Neural cell (in vitro differentiated cells): Measurements from ENCODE around the gene VAV2. TPM values are rescaled to one million over a fixed set of nuclear protein-coding genes. Genes with fewer than 3 reads are reported as not detected.

Source experiments
- H2AFZ ChIP-seq: fragments of 200-600, 300-800 bp; sonication (generic), shearing (Covaris generic); 2 replicates; pipeline ENCODE4 v1.6.0; 2014; ENCODE audit warnings: low read depth, mild to moderate bottlenecking, antibody characterized with exemption, low read length, moderate library complexity
- H3F3A ChIP-seq: fragments of 200-600 bp; shearing (Covaris generic); 2 replicates; pipeline ENCODE4 v1.6.1; 2016; ENCODE audit warnings: mild to moderate bottlenecking, moderate library complexity, mixed read lengths, antibody characterized with exemption, low read length; ENCODE audit not compliant: insufficient read depth, poor library complexity, severe bottlenecking
- H3K27ac ChIP-seq: fragments of 200-600, 300-800 bp; sonication (generic), shearing (Covaris generic); 2 replicates; pipeline ENCODE4 v1.5.1; 2014; ENCODE audit warnings: mild to moderate bottlenecking, low read length, moderate library complexity
- H3K27me3 ChIP-seq: fragments of 300-800, 200-600 bp; sonication (generic), shearing (Covaris generic); 2 replicates; pipeline ENCODE4 v1.6.0; 2014; ENCODE audit warnings: mild to moderate bottlenecking, low read depth, low read length, moderate library complexity; ENCODE audit not compliant: insufficient read depth
- H3K36me3 ChIP-seq: fragments of 300-800, 200-600 bp; sonication (generic), shearing (Covaris generic); 2 replicates; pipeline ENCODE4 v1.5.1; 2014; ENCODE audit warnings: mild to moderate bottlenecking, antibody characterized with exemption, low read length, moderate library complexity; ENCODE audit not compliant: insufficient read depth
- H3K4me2 ChIP-seq: fragments of 300-800, 200-600 bp; sonication (generic), shearing (Covaris generic); 2 replicates; pipeline ENCODE4 v1.6.0; 2014; ENCODE audit warnings: mild to moderate bottlenecking, low read length
- H3K4me3 ChIP-seq: fragments of 300-800, 200-600 bp; sonication (generic), shearing (Covaris generic); 2 replicates; pipeline ENCODE4 v1.5.1; 2014; ENCODE audit warnings: mild to moderate bottlenecking, low read length, moderate library complexity
- H3K79me2 ChIP-seq: fragments of 200-600 bp; shearing (Covaris generic); replicated peaks from 2 replicates; pipeline ENCODE4 v1.6.0; 2014; ENCODE audit warnings: mild to moderate bottlenecking, low read length, moderate library complexity; ENCODE audit not compliant: insufficient read depth
- H3K9ac ChIP-seq: fragments of 300-800, 200-600 bp; sonication (generic), shearing (Covaris generic); 2 replicates; pipeline ENCODE4 v1.6.1; 2016; ENCODE audit warnings: mild to moderate bottlenecking, low read length, mixed read lengths
- H3K9me2 ChIP-seq: fragments of 200-600 bp; shearing (Covaris generic); 2 replicates; pipeline ENCODE4 v1.6.1; 2016; ENCODE audit warnings: mild to moderate bottlenecking, low read length, mixed read lengths; ENCODE audit not compliant: insufficient read depth
- H3K9me3 ChIP-seq: fragments of 200-600, 300-800 bp; sonication (generic), shearing (Covaris generic); 2 replicates; pipeline ENCODE4 v1.6.1; 2016; ENCODE audit warnings: mild to moderate bottlenecking, mixed run types, low read length, moderate library complexity, mixed read lengths
- H4K20me1 ChIP-seq: fragments of 200-600 bp; shearing (Covaris generic); 2 replicates; pipeline ENCODE4 v1.6.1; 2016; ENCODE audit warnings: mild to moderate bottlenecking, mixed run types; ENCODE audit not compliant: insufficient read depth
- CTCF ChIP-seq: fragments of 450-650 bp; IDR thresholded peaks from 2 replicates; pipeline ENCODE4 v1.5.1; 2014; ENCODE audit warnings: antibody characterized with exemption, mild to moderate bottlenecking, moderate library complexity; ENCODE audit not compliant: poor library complexity, severe bottlenecking
- EP300 ChIP-seq: fragments of 450-650 bp; conservative IDR thresholded peaks from 2 replicates; pipeline ENCODE4 v1.6.1; 2014; ENCODE audit warnings: antibody characterized with exemption, mild to moderate bottlenecking, moderate library complexity; ENCODE audit not compliant: poor library complexity, severe bottlenecking
- EZH2 ChIP-seq: fragments of 200-600, 300-800 bp; shearing (Covaris generic), sonication (generic); IDR thresholded peaks from 2 replicates; pipeline ENCODE4 v1.6.1; 2014; ENCODE audit warnings: antibody characterized with exemption, low read length, borderline replicate concordance, mild to moderate bottlenecking; ENCODE audit not compliant: insufficient read depth, poor library complexity, severe bottlenecking
- MXI1 ChIP-seq: fragments of 450-650 bp; conservative IDR thresholded peaks from 2 replicates; pipeline ENCODE4 v1.6.1; 2014; ENCODE audit warnings: antibody characterized with exemption, mild to moderate bottlenecking; ENCODE audit not compliant: poor library complexity, severe bottlenecking
- POLR2AphosphoS5 ChIP-seq: IDR thresholded peaks from 2 replicates; pipeline ENCODE4 v1.6.1; 2012
- RAD21 ChIP-seq: fragments of 450-650 bp; conservative IDR thresholded peaks from 2 replicates; pipeline ENCODE4 v1.6.1; 2014; ENCODE audit warnings: antibody characterized with exemption, mild to moderate bottlenecking, moderate library complexity
- REST ChIP-seq: IDR thresholded peaks from 2 replicates; pipeline ENCODE4 v1.6.1; 2012; ENCODE audit warnings: borderline replicate concordance
- SMC3 ChIP-seq: fragments of 450-650 bp; conservative IDR thresholded peaks from 2 replicates; pipeline ENCODE4 v1.6.1; 2014; ENCODE audit warnings: antibody characterized with exemption, mild to moderate bottlenecking, moderate library complexity; ENCODE audit not compliant: poor library complexity
- TAF1 ChIP-seq: IDR thresholded peaks from 2 replicates; pipeline ENCODE4 v1.6.1; 2012; ENCODE audit warnings: low read depth
- polyA plus RNA-seq: library from polyadenylated mRNA; depleted of rRNA; stranded (reverse); fragments of >200 nt; gene quantifications from 2 replicates; pipeline ENCODE4 v1.2.3, GENCODE V29; 2014

The VAV2 gene
- polyA plus RNA-seq, 1 donor from 2014 or later: 35.2 TPM

- Histone ChIP-seq H3F3A (no peaks in the 10 kb centered on the region), H3K27me3 (no peaks in the 10 kb centered on the region), H4K20me1 (no peaks in the 10 kb centered on the region), H3K4me2 (no peak overlapping the region), H3K9ac (no peak overlapping the region), H2AFZ (no peak overlapping the region), H3K9me2 (no peaks in the 10 kb centered on the region), H3K36me3 (no peaks in the 10 kb centered on the region), H3K9me3 (no peaks in the 10 kb centered on the region), H3K27ac (no peak overlapping the region), H3K79me2 (peaks cover 2% of the 10 kb centered on the region), H3K4me3 (no peak overlapping the region)
- TF ChIP-seq RAD21: no peak
- no peak for TF ChIP-seq REST
- TF ChIP-seq CTCF: no peak
- TF ChIP-seq SMC3: no peak
- TF ChIP-seq TAF1: no peak
- TF ChIP-seq EP300: no peak
- TF ChIP-seq EZH2: no peak
- no peak for TF ChIP-seq POLR2AphosphoS5
- TF ChIP-seq MXI1: no peak
These were observed 133.4 kb downstream of the VAV2 start for GRCh38 chr9:133858771-133859170.

GRCh38 chr9:133857639-133858038, 134.5 kb downstream of the VAV2 start:
- H3K9me3 ChIP-seq: no peaks in the 10 kb centered on the region
- H3F3A ChIP-seq: no peaks in the 10 kb centered on the region
- H3K36me3 ChIP-seq: no peaks in the 10 kb centered on the region
- H3K9ac ChIP-seq: no peak overlapping the region
- H3K79me2 ChIP-seq: peaks cover 2% of the 10 kb centered on the region
- no peaks in the 10 kb centered on the region for H4K20me1 ChIP-seq
- H3K27me3 ChIP-seq: no peaks in the 10 kb centered on the region
- H3K9me2 ChIP-seq: no peaks in the 10 kb centered on the region
- TF ChIP-seq MXI1 (no peak), EP300 (no peak), POLR2AphosphoS5 (no peak), CTCF (no peak), EZH2 (no peak), SMC3 (no peak), REST (no peak), RAD21 (no peak), TAF1 (no peak)
- H3K27ac ChIP-seq: no peak overlapping the region
- H2AFZ ChIP-seq: no peak overlapping the region
- H3K4me2 ChIP-seq: no peak overlapping the region
- no peak overlapping the region for H3K4me3 ChIP-seq
